HG03571 (cell line): ENCODE measurements around the gene TMTC2.
"Not testable (repeated sequence)": the region's sequence is repeated elsewhere in the genome, so short reads cannot be mapped to it uniquely, and the experiment has no call there.

Experiments used
- ATAC-seq: cut with Tn5 transposase; IDR thresholded peaks from one replicate; pipeline ENCODE4 v1.9.1; 2021; ENCODE audit not compliant: unreplicated experiment

TMTC2 gene

GRCh38 chr12:82787016-82787415 lies 100.3 kb downstream of the TMTC2 start:
- no peak for ATAC-seq

GRCh38 chr12:82788594-82788993 lies 101.9 kb downstream of the TMTC2 start:
- no peak for ATAC-seq

GRCh38 chr12:82789674-82790073 lies 103.0 kb downstream of the TMTC2 start:
- no peak for ATAC-seq

DNA sequence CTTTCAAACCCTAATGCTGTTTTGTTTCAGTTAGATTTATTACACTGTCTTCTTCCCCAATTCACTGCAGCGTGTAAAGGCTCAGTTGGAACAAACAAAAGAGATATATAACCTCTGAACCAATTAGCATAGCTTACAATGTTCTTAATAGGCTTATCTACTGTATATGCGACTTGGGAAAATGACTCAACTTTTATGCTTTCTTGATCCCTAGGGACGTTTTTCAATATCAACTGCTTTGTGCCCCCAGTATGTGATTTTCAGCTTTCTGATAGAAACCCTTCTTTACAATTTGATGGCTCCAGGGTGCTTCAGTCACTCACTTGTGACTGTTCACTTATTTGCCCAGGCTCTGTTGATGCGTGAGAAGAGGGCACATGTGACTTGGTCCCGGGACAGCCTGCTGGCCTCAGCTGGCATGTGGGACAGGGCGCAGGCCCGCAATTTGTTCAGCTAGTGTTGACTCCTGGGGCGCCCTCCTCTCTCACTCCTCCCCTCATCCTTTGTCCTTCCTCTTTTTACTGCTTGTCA lies 107.1 kb downstream of the TMTC2 start:
- ATAC-seq: no peak

GRCh38 chr12:82797480-82797879 lies 110.8 kb downstream of the TMTC2 start:
- ATAC-seq: no peak

DNA sequence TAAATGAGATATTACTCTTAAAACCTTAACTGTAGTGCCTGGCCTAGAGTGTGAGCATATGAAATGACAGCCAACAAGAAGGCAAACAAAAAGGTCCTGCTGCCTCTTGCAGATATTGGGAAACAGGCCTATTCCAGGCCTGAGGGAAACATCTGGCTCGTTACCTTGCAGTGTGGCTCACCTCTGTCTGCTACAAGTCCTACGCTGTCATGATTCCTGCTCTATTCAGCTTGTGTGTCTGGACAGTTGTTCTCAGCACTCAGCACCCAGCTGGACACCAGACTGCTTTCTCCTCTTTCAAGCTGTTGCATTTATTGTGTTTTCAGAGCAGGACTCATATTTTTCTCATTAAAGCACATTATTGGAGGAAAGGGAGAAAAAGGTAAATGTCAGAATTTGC lies 113.5 kb downstream of the TMTC2 start:
- ATAC-seq: no peak

DNA sequence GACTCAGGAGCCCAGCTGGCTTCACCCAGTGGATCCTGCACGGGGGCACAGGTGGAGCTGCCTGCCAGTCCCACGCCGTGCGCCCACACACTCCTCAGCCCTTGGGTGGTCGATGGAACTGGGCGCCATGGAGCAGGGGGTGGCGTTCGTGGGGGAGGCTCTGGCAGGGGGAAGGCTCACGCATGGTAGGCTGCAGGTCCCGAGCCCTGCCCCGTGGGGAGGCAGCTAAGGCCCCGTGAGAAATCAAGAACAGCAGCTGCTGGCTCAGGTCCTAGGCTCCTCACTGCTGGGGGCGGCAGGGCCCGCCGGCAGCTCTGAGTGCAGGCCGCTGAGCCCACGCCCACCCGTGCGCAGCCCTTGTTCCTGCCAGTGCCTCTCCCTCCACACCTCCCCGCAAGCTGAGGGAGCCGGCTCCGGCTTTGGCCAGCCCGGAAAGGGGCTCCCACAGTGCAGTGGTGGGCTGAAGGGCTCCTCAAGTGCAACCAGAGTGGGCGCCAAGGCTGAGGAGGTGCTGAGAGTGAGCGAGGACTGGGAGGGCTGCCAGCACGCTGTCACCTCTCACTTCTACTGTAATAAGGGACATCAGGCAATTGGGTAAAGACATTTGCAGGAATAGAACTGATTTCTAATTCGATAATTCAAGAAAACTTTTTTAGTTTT lies 115.4 kb downstream of the TMTC2 start:
- no peak for ATAC-seq

DNA sequence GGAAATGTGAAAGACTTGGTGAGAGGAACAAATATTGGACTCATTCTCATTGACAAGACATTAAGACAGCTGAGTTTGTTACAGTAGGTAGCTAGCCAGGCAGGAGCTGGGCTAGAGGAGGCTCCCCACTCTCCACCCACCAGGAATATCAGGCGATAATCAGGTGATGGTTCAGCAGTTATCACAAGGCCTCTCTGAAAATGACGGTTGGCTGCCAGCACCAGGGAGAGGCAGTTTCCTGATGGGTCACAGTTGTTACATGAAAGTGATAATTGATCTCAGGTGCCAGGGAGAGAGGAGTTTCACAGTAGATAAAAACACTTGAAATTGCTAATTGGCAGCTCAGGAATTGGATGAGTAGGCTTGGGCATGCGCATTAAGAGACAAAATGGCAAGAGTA lies 116.5 kb downstream of the TMTC2 start:
- ATAC-seq: no peak

DNA sequence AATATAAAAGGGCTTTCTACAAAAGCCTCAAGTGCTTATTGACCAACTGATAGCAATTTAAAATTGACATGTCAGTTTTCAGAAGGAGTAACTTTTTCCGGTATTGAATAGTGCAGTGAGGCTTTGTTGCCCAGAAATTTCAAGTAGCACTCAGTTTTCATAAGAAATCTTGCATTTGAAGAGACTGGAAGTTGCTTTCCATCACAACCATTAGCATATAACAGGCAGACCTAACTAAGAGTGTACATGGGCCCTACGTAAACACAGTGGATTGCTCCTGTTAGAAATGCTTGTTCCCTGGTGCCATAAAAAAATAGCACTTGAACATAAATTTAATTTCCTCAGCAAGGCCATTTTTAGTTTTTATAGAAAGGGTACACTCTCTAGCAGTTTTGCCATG lies 117.9 kb downstream of the TMTC2 start:
- ATAC-seq: no peak

- ATAC-seq: not testable (repeated sequence)
Measured at GRCh38 chr12:82805004-82805403, 118.3 kb downstream of the TMTC2 start.

DNA sequence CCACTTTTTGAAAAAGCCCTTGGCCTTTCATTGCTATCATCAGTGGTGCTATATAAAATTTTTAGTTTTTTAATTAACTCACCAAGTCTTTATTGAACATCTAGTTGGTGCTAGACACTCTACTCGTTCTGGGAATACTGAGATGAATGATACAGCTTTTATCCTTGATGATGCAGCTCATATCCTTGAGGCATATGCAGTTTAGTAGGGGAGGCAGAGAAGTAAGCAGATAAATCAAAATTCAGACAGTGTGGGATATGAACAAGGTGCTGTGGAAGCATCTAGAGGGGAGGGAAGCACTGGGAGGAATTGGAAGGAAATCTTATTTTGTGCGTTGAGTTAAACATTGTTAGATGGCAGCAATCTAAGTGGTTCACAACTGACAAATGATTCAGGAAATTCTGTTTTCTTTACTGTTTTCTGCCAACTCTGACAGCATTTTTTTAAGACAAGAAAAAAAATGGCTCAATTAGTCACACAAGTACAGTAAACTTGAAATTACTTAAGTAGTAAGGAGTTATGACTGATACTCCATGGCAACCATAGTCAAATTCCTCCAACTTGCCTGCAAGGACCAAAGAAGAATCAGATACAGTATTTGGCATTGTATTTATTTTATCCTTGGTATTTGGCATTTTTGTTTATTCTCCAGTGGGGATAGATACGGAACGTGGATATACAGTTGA lies 119.2 kb downstream of the TMTC2 start:
- ATAC-seq: no peak

DNA sequence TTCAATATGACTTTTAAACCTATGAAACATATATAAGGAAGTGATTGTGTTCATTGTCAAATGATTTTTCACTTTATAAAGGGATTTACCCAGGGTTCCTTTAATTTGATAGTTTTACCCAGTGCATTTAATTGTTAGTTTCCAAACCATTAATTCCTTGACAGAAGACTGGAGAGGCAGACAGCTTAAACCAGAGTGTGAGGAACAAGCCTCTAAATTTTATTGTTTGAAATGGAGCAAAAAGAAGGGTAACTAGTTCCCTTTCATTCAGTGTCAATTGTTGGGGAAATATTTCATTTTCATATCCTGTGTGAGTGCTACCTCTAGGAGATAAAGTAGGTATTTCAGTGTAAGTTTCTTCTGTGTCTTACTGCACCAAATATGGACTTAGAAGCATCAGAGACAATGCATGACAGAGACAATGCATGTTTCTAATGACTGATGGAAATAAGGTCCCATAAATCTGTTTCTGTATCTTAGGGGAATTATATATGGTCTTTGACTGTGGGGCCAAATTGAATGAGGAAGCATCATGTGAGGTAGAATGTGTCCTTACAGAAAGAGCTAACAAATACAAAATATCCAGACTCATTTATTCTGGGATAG lies 120.5 kb downstream of the TMTC2 start:
- no peak for ATAC-seq

GRCh38 chr12:82810568-82810967 lies 123.9 kb downstream of the TMTC2 start:
- no peak for ATAC-seq

DNA sequence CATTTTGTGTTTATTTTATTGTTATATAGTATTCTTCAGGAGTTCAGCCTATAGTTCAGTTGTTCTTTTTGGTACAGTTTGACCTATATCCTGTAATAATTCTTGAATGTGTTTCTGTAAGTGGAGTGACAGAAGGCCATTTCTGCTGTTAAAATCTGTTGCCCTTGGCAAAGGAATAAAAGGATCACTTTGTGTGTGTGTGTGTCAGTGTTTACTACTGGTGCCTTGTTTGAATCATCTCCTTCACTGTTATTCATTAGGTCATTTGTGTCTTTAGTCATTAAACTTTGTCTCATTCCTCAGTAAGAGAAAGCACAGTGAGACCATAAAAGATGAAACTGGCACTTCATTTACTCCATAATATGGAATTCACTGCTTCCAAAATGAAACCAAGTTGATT lies 130.7 kb downstream of the TMTC2 start:
- ATAC-seq: no peak

- no peak for ATAC-seq
Measured at GRCh38 chr12:82818271-82819035, 131.7 kb downstream of the TMTC2 start.

DNA sequence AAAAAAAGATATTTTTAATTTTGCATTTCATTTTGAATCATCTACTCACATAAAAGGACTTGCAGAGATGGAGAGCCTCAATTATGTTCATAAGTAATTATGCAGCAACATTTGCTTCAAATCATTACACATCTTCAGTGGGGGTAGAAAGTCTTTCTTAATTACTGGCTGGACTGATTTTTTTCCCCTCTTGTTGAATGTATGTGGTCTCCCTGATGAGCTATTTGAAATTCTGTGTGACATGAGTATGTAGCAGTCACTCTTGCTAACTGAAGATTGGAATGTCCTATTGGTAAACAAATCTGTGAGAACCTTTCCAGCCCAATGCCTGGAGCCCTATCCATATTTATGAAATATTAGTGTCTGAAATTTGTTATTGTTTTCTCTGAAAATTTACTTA lies 139.8 kb downstream of the TMTC2 start:
- no peak for ATAC-seq

DNA sequence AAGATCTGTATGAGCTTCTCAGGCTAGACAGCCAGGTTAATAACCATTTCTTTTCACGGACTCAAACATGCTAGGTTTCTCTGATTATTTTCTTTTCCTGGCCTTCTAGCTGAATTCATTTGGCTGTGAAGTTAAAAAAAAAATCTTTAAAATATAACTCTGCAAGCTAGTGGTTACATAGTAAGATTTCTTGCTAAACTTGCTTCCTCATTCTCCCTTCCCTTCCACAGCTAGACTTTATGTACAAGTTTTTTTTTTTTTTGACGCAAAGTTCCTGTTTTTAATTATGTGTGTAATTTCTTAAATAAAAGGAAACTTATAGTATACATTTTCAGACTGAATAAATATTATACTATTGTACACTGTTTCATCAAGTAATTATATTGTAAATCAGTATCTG lies 145.4 kb downstream of the TMTC2 start:
- ATAC-seq: no peak

DNA sequence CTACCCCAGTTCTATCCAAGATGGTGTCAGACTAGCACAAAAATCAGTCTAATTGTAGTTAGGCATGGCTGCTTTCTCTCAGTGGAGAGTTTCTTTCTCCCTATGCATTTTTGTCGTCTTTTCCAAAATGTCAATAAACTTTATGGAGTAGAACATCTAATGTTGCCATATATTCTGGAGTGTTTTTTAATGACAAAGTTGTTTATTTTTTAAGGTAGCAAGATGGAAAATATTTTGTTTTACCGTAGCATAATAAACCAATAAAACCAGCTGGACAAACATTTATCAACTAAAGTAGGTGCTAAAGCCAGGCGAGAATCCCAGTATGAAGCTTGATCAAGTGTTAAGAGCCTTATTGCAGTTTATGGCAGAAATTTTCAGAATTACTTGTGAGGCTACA lies 146.3 kb downstream of the TMTC2 start:
- no peak for ATAC-seq

DNA sequence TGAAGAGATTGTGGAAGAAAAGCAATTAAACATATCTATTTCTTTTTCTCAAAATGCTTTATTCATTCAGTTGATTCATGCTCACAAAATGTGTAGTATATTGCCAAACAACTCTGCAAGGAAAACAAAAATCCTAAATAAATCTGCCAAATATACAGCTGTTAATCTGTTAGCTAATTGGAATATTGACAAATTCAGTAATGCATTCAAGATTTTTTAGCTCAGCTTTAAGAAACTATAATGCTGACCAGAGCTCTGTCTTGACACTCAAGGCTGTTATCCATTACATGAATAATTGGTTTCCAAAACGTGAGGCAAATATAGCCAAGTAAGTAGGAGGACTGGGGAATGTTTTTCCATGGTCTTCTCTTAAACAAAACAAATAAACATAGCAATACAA lies 146.8 kb downstream of the TMTC2 start:
- no peak for ATAC-seq

DNA sequence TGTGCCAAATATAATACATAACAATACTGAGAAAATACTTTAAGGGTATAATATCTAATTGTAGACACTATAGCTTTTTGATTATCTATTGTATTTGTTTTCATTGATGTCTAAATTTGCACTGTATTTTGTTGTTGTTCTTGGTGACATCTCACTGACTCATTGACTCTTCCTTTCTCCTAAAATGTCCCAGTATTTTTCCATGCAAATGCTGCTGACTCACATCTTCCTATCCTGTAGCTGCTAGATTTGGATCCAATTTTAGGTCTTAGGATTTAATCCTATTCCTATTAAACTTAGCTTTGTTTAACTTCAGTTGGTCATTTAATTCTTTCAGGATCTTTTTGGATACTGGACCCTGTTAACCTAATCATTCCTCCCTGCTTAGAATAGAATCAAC lies 148.5 kb downstream of the TMTC2 start:
- ATAC-seq: no peak

DNA sequence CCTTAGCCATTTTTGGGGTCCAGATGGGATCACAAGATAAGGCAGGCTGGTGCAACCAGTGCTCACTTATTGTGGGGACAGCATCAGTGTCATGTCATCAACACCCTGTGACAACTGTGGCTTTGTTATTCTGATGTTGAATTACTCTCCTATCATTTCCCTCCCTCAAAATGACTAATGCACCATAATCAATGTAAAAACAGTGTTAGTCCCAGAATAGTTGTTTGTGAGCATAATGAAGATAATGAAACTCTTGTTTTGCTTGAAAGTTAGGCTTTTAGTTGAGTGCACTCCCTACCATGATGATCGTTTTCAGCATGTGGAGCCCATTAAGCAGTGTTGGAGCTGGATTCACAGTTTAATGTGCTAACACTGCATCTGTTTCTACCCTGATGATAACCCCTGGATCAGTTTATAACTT lies 151.4 kb downstream of the TMTC2 start:
- no peak for ATAC-seq
